ENCODE measurements around the gene SORCS1.

The SORCS1 gene

GRCh38 chr10:106981452-106982075, 182.9 kb downstream of the SORCS1 start:
- TF ChIP-seq EZH2 (optimal IDR thresholded peaks at IDR 0.05; ENCODE audit: low read depth, low read length) (no peak), CTCF (IDR thresholded peaks at IDR 0.05; ENCODE audit: low read length) (no peak), EZH2phosphoT487 (IDR thresholded peaks at IDR 0.05; ENCODE audit: low read length) (no peak)
- DNase-seq, result no peak
- Histone ChIP-seq H3K79me2 (ENCODE audit: low read length) (no peaks in the 10 kb centered on the region), H3K27ac (ENCODE audit: low read length) (no peak overlapping the region), H2AFZ (ENCODE audit: low read length) (no peak overlapping the region), H3K4me1 (ENCODE audit: low read length) (peaks cover 14% of the 10 kb centered on the region), H3K9me2 (replicated peaks; ENCODE audit: insufficient read depth, low read length) (no peaks in the 10 kb centered on the region), H3K9ac (ENCODE audit: low read length) (no peak overlapping the region), H3F3A (ENCODE audit: insufficient read depth, low read length) (no peaks in the 10 kb centered on the region; the same call in 1 of the 2 replicates), H3K4me3 (ENCODE audit: low read length) (no peak overlapping the region), H3K4me2 (ENCODE audit: low read depth, low read length) (no peak overlapping the region), H3K27me3 (replicated peaks; ENCODE audit: insufficient read depth, low read length) (no peaks in the 10 kb centered on the region), H4K20me1 (ENCODE audit: insufficient read depth, low read length) (no peaks in the 10 kb centered on the region), H3K9me3 (replicated peaks; ENCODE audit: insufficient read depth, low read length) (no peaks in the 10 kb centered on the region), H3K36me3 (replicated peaks; ENCODE audit: insufficient read depth, low read length) (no peaks in the 10 kb centered on the region)

GRCh38 chr10:106980495-106981451, 183.7 kb downstream of the SORCS1 start:
- H4K20me1 ChIP-seq (ENCODE audit: insufficient read depth, low read length), result no peaks in the 10 kb centered on the region
- no peaks in the 10 kb centered on the region for H3K79me2 ChIP-seq (ENCODE audit: low read length)
- H3K36me3 ChIP-seq (replicated peaks; ENCODE audit: insufficient read depth, low read length), result no peaks in the 10 kb centered on the region
- TF ChIP-seq EZH2phosphoT487 (IDR thresholded peaks at IDR 0.05; ENCODE audit: low read length) (no peak), CTCF (IDR thresholded peaks at IDR 0.05; ENCODE audit: low read length) (peak; percentile 44), EZH2 (optimal IDR thresholded peaks at IDR 0.05; ENCODE audit: low read depth, low read length) (no peak)
- no peak overlapping the region for H3K4me3 ChIP-seq (ENCODE audit: low read length)
- H3K27me3 ChIP-seq (replicated peaks; ENCODE audit: insufficient read depth, low read length), result no peaks in the 10 kb centered on the region
- 0 out of 2 replicates have a peak overlapping the region, but pooled peaks have one; percentile 14 for H3K4me2 ChIP-seq (ENCODE audit: low read depth, low read length)
- H3K27ac ChIP-seq (ENCODE audit: low read length), result no peak overlapping the region
- H2AFZ ChIP-seq (ENCODE audit: low read length), result no peak overlapping the region
- peak; percentile 65 for DNase-seq
- peaks cover 14% of the 10 kb centered on the region for H3K4me1 ChIP-seq (ENCODE audit: low read length)
- no peak overlapping the region for H3K9ac ChIP-seq (ENCODE audit: low read length)
- no peaks in the 10 kb centered on the region for H3K9me2 ChIP-seq (replicated peaks; ENCODE audit: insufficient read depth, low read length)
- H3K9me3 ChIP-seq (replicated peaks; ENCODE audit: insufficient read depth, low read length), result no peaks in the 10 kb centered on the region
- no peaks in the 10 kb centered on the region; the same call in 1 of the 2 replicates for H3F3A ChIP-seq (ENCODE audit: insufficient read depth, low read length)

- no peak for DNase-seq
- Histone ChIP-seq H3K9me2 (replicated peaks; ENCODE audit: insufficient read depth, low read length) (no peaks in the 10 kb centered on the region), H3K9me3 (replicated peaks; ENCODE audit: insufficient read depth, low read length) (no peaks in the 10 kb centered on the region), H3K4me1 (ENCODE audit: low read length) (peaks cover 14% of the 10 kb centered on the region), H3K79me2 (ENCODE audit: low read length) (no peaks in the 10 kb centered on the region), H2AFZ (ENCODE audit: low read length) (no peak overlapping the region), H3K9ac (ENCODE audit: low read length) (no peak overlapping the region), H4K20me1 (ENCODE audit: insufficient read depth, low read length) (no peaks in the 10 kb centered on the region), H3F3A (ENCODE audit: insufficient read depth, low read length) (no peaks in the 10 kb centered on the region; the same call in 1 of the 2 replicates), H3K4me2 (ENCODE audit: low read depth, low read length) (no peak overlapping the region), H3K27ac (ENCODE audit: low read length) (no peak overlapping the region), H3K36me3 (replicated peaks; ENCODE audit: insufficient read depth, low read length) (no peaks in the 10 kb centered on the region), H3K27me3 (replicated peaks; ENCODE audit: insufficient read depth, low read length) (no peaks in the 10 kb centered on the region), H3K4me3 (ENCODE audit: low read length) (no peak overlapping the region)
- TF ChIP-seq EZH2phosphoT487 (IDR thresholded peaks at IDR 0.05; ENCODE audit: low read length) (no peak), EZH2 (optimal IDR thresholded peaks at IDR 0.05; ENCODE audit: low read depth, low read length) (no peak), CTCF (IDR thresholded peaks at IDR 0.05; ENCODE audit: low read length) (no peak)
Observed at GRCh38 chr10:106978756-106979155, 185.8 kb downstream of the SORCS1 start.
